Neural progenitor cell (in vitro differentiated cells): Measurements from ENCODE around the gene FSCB. TPM values are rescaled to one million over a fixed set of nuclear protein-coding genes. Genes with fewer than 3 reads are reported as not detected.
"Not testable (repeated sequence)": the region's sequence is repeated elsewhere in the genome, so short reads cannot be mapped to it uniquely, and the experiment has no call there.

ENCODE experiments used
- DNase-seq: peaks from one replicate; pipeline ENCODE4 v3.0.0-alpha.2; 2016; ENCODE audit warnings: low spot score
- H2AFZ ChIP-seq: fragments of 200-600 bp; sonication (generic); replicated peaks from 2 replicates; pipeline ENCODE4 v1.6.1; 2016; ENCODE audit warnings: antibody characterized with exemption
- H3F3A ChIP-seq: fragments of 200-600 bp; sonication (generic); 2 replicates; pipeline ENCODE4 v1.6.1; 2016; ENCODE audit warnings: antibody characterized with exemption, low read depth
- H3K27ac ChIP-seq: fragments of 200-600 bp; sonication (generic); 2 replicates; pipeline ENCODE4 v1.5.1; 2016; ENCODE audit warnings: mild to moderate bottlenecking
- H3K27me3 ChIP-seq: fragments of 200-600 bp; sonication (generic); 2 replicates; pipeline ENCODE4 v1.6.1; 2016; ENCODE audit warnings: mild to moderate bottlenecking, moderate library complexity
- H3K36me3 ChIP-seq: fragments of 200-600 bp; sonication (generic); 2 replicates; pipeline ENCODE4 v1.5.1; 2016
- H3K4me1 ChIP-seq: fragments of 200-600 bp; sonication (generic); 2 replicates; pipeline ENCODE4 v1.6.1; 2016; ENCODE audit warnings: mixed run types
- H3K4me2 ChIP-seq: fragments of 200-600 bp; sonication (generic); 2 replicates; pipeline ENCODE4 v1.6.1; 2016
- H3K4me3 ChIP-seq: fragments of 200-600 bp; sonication (generic); 2 replicates; pipeline ENCODE4 v1.5.1; 2016
- H3K79me2 ChIP-seq: fragments of 200-600 bp; sonication (generic); 2 replicates; pipeline ENCODE4 v1.6.1; 2016; ENCODE audit warnings: low read depth
- H3K9ac ChIP-seq: fragments of 200-600 bp; sonication (generic); 2 replicates; pipeline ENCODE4 v1.6.1; 2016
- H3K9me3 ChIP-seq: fragments of 200-600 bp; sonication (generic); 2 replicates; pipeline ENCODE4 v1.5.1; 2016; ENCODE audit warnings: low read depth
- H4K20me1 ChIP-seq: fragments of 200-600 bp; sonication (generic); 2 replicates; pipeline ENCODE4 v1.6.1; 2016; ENCODE audit warnings: low read depth
- H3K27ac Mint-ChIP-seq: 3 replicates; pipeline ENCODE4 v1.8.0; 2021; ENCODE audit warnings: mixed read lengths
- H3K27me3 Mint-ChIP-seq: 2 replicates; pipeline ENCODE4 v1.8.0; 2022; ENCODE audit warnings: low read depth, mild to moderate bottlenecking, inconsistent platforms, moderate library complexity, mixed read lengths; ENCODE audit not compliant: insufficient read depth
- H3K36me3 Mint-ChIP-seq: 3 replicates; pipeline ENCODE4 v1.8.0; 2021; ENCODE audit warnings: mixed read lengths
- H3K4me1 Mint-ChIP-seq: 3 replicates; pipeline ENCODE4 v1.8.0; 2021; ENCODE audit warnings: mixed read lengths
- H3K4me3 Mint-ChIP-seq: 3 replicates; pipeline ENCODE4 v1.8.0; 2021; ENCODE audit warnings: mild to moderate bottlenecking, moderate library complexity, mixed read lengths
- H3K9me3 Mint-ChIP-seq: 3 replicates; pipeline ENCODE4 v1.8.0; 2020; ENCODE audit warnings: mixed read lengths
- CTCF ChIP-seq: fragments of 200-600 bp; sonication (generic); IDR thresholded peaks from 2 replicates; pipeline ENCODE4 v1.5.1; 2017; ENCODE audit warnings: antibody characterized with exemption, mild to moderate bottlenecking
- EZH2 ChIP-seq: fragments of 200-600 bp; sonication (generic); IDR thresholded peaks from 2 replicates; pipeline ENCODE4 v1.6.1; 2017; ENCODE audit warnings: antibody characterized with exemption, mild to moderate bottlenecking, moderate library complexity
- EZH2phosphoT487 ChIP-seq: fragments of 200-600 bp; sonication (generic); IDR thresholded peaks from 2 replicates; pipeline ENCODE4 v1.6.1; 2017; ENCODE audit warnings: antibody characterized with exemption
- total RNA-seq: library from RNA; depleted of rRNA; stranded (reverse); fragments of >200 nt; gene quantifications from 2 replicates; pipeline ENCODE4 v1.2.3, GENCODE V29; 2015; ENCODE audit warnings: low replicate concordance

The FSCB gene
- total RNA-seq, 1 donor from 2014 or later = not detected

GRCh38 chr14:44529026-44529425, 21.9 kb upstream of the FSCB start:
- Histone ChIP-seq H3K27me3 (no peaks in the 10 kb centered on the region), H3K9ac (no peak overlapping the region), H3K4me1 (no peaks in the 10 kb centered on the region), H3K4me2 (no peak overlapping the region), H3F3A (no peaks in the 10 kb centered on the region), H2AFZ (no peak overlapping the region), H3K4me3 (no peak overlapping the region), H4K20me1 (no peaks in the 10 kb centered on the region), H3K36me3 (no peaks in the 10 kb centered on the region), H3K9me3 (no peaks in the 10 kb centered on the region), H3K79me2 (no peaks in the 10 kb centered on the region), H3K27ac (no peak overlapping the region)
- H3K4me1 Mint-ChIP-seq = no peaks in the 10 kb centered on the region
- no peaks in the 10 kb centered on the region for H3K27me3 Mint-ChIP-seq
- H3K36me3 Mint-ChIP-seq = no peaks in the 10 kb centered on the region
- no peak overlapping the region for H3K27ac Mint-ChIP-seq
- DNase-seq = no peak
- TF ChIP-seq EZH2phosphoT487 (no peak), EZH2 (no peak)
- no peaks in the 10 kb centered on the region for H3K9me3 Mint-ChIP-seq
- H3K4me3 Mint-ChIP-seq = no peak overlapping the region

- Mint-ChIP-seq H3K27me3 (no peaks in the 10 kb centered on the region), H3K27ac (no peak overlapping the region), H3K9me3 (no peaks in the 10 kb centered on the region), H3K36me3 (no peaks in the 10 kb centered on the region), H3K4me3 (no peak overlapping the region), H3K4me1 (no peaks in the 10 kb centered on the region)
- no peaks in the 10 kb centered on the region for H3F3A ChIP-seq
- no peaks in the 10 kb centered on the region for H3K27me3 ChIP-seq
- no peak overlapping the region for H3K4me2 ChIP-seq
- DNase-seq = no peak
- H4K20me1 ChIP-seq = no peaks in the 10 kb centered on the region
- no peaks in the 10 kb centered on the region for H3K36me3 ChIP-seq
- H2AFZ ChIP-seq = no peak overlapping the region
- H3K9me3 ChIP-seq = no peaks in the 10 kb centered on the region
- H3K4me1 ChIP-seq = no peaks in the 10 kb centered on the region
- H3K4me3 ChIP-seq = no peak overlapping the region
- TF ChIP-seq CTCF (no peak), EZH2 (no peak), EZH2phosphoT487 (no peak)
- H3K9ac ChIP-seq = no peak overlapping the region
- no peak overlapping the region for H3K27ac ChIP-seq
- H3K79me2 ChIP-seq = no peaks in the 10 kb centered on the region
These were observed 21.1 kb upstream of the FSCB start for GRCh38 chr14:44528180-44528579.

- DNase-seq = no peak
- H3K4me1 Mint-ChIP-seq = no peaks in the 10 kb centered on the region
- Histone ChIP-seq H4K20me1 (no peaks in the 10 kb centered on the region), H3K4me1 (no peaks in the 10 kb centered on the region), H3K9me3 (no peaks in the 10 kb centered on the region), H3K4me3 (no peak overlapping the region), H3K79me2 (no peaks in the 10 kb centered on the region), H2AFZ (peak overlapping the region; percentile 70), H3K4me2 (no peak overlapping the region), H3K27ac (no peak overlapping the region), H3K36me3 (no peaks in the 10 kb centered on the region), H3K27me3 (no peaks in the 10 kb centered on the region), H3F3A (no peaks in the 10 kb centered on the region), H3K9ac (no peak overlapping the region)
- H3K9me3 Mint-ChIP-seq = no peaks in the 10 kb centered on the region
- no peak overlapping the region for H3K4me3 Mint-ChIP-seq
- H3K36me3 Mint-ChIP-seq = no peaks in the 10 kb centered on the region
- no peak for TF ChIP-seq CTCF
- TF ChIP-seq EZH2 = no peak
- no peak for TF ChIP-seq EZH2phosphoT487
- H3K27ac Mint-ChIP-seq = no peak overlapping the region
- no peaks in the 10 kb centered on the region for H3K27me3 Mint-ChIP-seq
These were observed 18.2 kb upstream of the FSCB start for GRCh38 chr14:44525237-44525636.

- not testable (repeated sequence) for H3K4me3 ChIP-seq, H3K79me2 ChIP-seq, H3K36me3 Mint-ChIP-seq, H3K9me3 Mint-ChIP-seq, H3K9ac ChIP-seq, H3K27me3 Mint-ChIP-seq, H3K4me1 Mint-ChIP-seq, H3K4me1 ChIP-seq, H3K27ac ChIP-seq, H3K27me3 ChIP-seq, H3K27ac Mint-ChIP-seq, H3F3A ChIP-seq, H3K4me3 Mint-ChIP-seq, H3K4me2 ChIP-seq, H4K20me1 ChIP-seq, H3K9me3 ChIP-seq, H3K36me3 ChIP-seq
- H2AFZ ChIP-seq = peak overlapping the region; percentile 34
- peak; percentile 3 for DNase-seq
These were observed 8.6 kb upstream of the FSCB start for GRCh38 chr14:44515668-44516067.
